Muscle layer of colon (tissue), 2 donors: ENCODE results near the gene EMC1.
"Not testable (repeated sequence)": the region's sequence is repeated elsewhere in the genome, so short reads cannot be mapped to it uniquely, and the experiment has no call there.

Experiments
- H3K27ac ChIP-seq: one replicate; pipeline ENCODE4 v1.7.0; 2013; ENCODE audit warnings: low read depth, mild to moderate bottlenecking, low read length, moderate library complexity
- H3K27me3 ChIP-seq, 2 donors: one replicate each; pipeline ENCODE4 v1.7.0; 2013; ENCODE audit warnings: low read length in 2 of 2, mild to moderate bottlenecking in 2 of 2; ENCODE audit not compliant: insufficient read depth in 2 of 2, control insufficient read depth in 1 of 2
- H3K36me3 ChIP-seq: one replicate; pipeline ENCODE4 v1.7.0; 2013; ENCODE audit warnings: mild to moderate bottlenecking, low read length; ENCODE audit not compliant: insufficient read depth
- H3K4me1 ChIP-seq: one replicate; pipeline ENCODE4 v1.7.0; 2013; ENCODE audit warnings: mild to moderate bottlenecking, low read length; ENCODE audit not compliant: insufficient read depth
- H3K4me3 ChIP-seq, 2 donors: one replicate each; pipeline ENCODE4 v1.7.0; 2013; ENCODE audit warnings: low read length in 2 of 2, low read depth in 1 of 2, mild to moderate bottlenecking in 1 of 2, moderate library complexity in 1 of 2
- H3K9ac ChIP-seq: one replicate; pipeline ENCODE4 v1.7.0; 2013; ENCODE audit warnings: low read length
- H3K9me3 ChIP-seq: one replicate; pipeline ENCODE4 v1.7.0; 2013; ENCODE audit warnings: mild to moderate bottlenecking, low read length
- donor health status: abdominal sarcoma.
- donor health status: Adenocarcinoma of cecum.

The EMC1 gene

GRCh38 chr1:19197845-19198244 is 53.5 kb downstream of the EMC1 start:
- no peak overlapping the region for H3K27ac ChIP-seq
- no peak overlapping the region for H3K4me3 ChIP-seq
- peaks cover 12% of the 10 kb centered on the region for H3K4me1 ChIP-seq
- H3K9me3 ChIP-seq, result no peaks in the 10 kb centered on the region
- peaks cover 75% of the 10 kb centered on the region for H3K36me3 ChIP-seq
- H3K27me3 ChIP-seq, result no peaks in the 10 kb centered on the region
- H3K9ac ChIP-seq, result no peak overlapping the region

GRCh38 chr1:19196331-19196730 is 55.0 kb downstream of the EMC1 start:
- Histone ChIP-seq H3K27ac (no peak overlapping the region), H3K4me3 (no peak overlapping the region), H3K36me3 (peaks cover 87% of the 10 kb centered on the region)

DNA sequence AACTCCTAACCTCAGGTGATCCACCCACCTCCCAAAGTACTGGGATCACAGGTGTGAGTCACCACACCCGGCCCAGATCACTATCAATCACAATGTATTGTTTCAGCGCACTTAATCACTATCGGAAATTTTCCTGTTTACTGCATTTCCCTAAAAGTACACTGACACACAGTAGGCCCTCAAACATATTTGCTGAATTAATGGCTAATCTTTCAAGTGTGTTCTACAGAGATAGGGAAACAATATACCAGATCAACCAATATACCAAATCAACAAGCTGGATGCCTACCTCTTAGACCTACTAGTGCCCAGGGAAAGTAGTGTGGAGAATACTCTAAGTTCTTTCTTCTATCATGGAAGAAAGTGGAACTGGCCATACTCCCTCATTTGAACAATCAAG is 58.3 kb downstream of the EMC1 start:
- Histone ChIP-seq H3K4me3 (no peak overlapping the region), H3K9me3 (no peaks in the 10 kb centered on the region), H3K9ac (no peak overlapping the region), H3K4me1 (no peaks in the 10 kb centered on the region), H3K27ac (no peak overlapping the region), H3K36me3 (peaks cover 71% of the 10 kb centered on the region), H3K27me3 (no peaks in the 10 kb centered on the region)

More at GRCh38 chr1:19196331-19196730, 55.0 kb downstream of the EMC1 start:
- H3K4me1 ChIP-seq, result peaks cover 7% of the 10 kb centered on the region
- no peaks in the 10 kb centered on the region for H3K9me3 ChIP-seq
- H3K27me3 ChIP-seq, result no peaks in the 10 kb centered on the region
- no peak overlapping the region for H3K9ac ChIP-seq

- no peak overlapping the region for H3K9ac ChIP-seq
- no peak overlapping the region for H3K27ac ChIP-seq
These were observed 59.5 kb downstream of the EMC1 start for GRCh38 chr1:19191811-19192210.

GRCh38 chr1:19190468-19190867 is 60.9 kb downstream of the EMC1 start:
- no peak overlapping the region for H3K4me3 ChIP-seq
- H3K27me3 ChIP-seq, result no peaks in the 10 kb centered on the region
- H3K36me3 ChIP-seq, result peaks cover 66% of the 10 kb centered on the region
- no peaks in the 10 kb centered on the region for H3K9me3 ChIP-seq
- no peaks in the 10 kb centered on the region for H3K4me1 ChIP-seq
- H3K9ac ChIP-seq, result no peak overlapping the region
- H3K27ac ChIP-seq, result no peak overlapping the region

More at GRCh38 chr1:19191811-19192210, 59.5 kb downstream of the EMC1 start:
- no peaks in the 10 kb centered on the region for H3K9me3 ChIP-seq
- H3K36me3 ChIP-seq, result peaks cover 66% of the 10 kb centered on the region
- H3K4me1 ChIP-seq, result no peaks in the 10 kb centered on the region
- no peaks in the 10 kb centered on the region for H3K27me3 ChIP-seq
- H3K4me3 ChIP-seq, result no peak overlapping the region

GRCh38 chr1:19189270-19189669 is 62.1 kb downstream of the EMC1 start:
- no peak overlapping the region for H3K9ac ChIP-seq
- H3K4me1 ChIP-seq, result no peaks in the 10 kb centered on the region
- no peak overlapping the region for H3K27ac ChIP-seq
- peaks cover 75% of the 10 kb centered on the region for H3K36me3 ChIP-seq
- no peak overlapping the region for H3K4me3 ChIP-seq
- no peaks in the 10 kb centered on the region for H3K9me3 ChIP-seq
- no peaks in the 10 kb centered on the region for H3K27me3 ChIP-seq

- Histone ChIP-seq H3K4me1 (no peaks in the 10 kb centered on the region), H3K27me3 (no peaks in the 10 kb centered on the region), H3K27ac (no peak overlapping the region), H3K36me3 (peaks cover 73% of the 10 kb centered on the region), H3K9me3 (no peaks in the 10 kb centered on the region), H3K9ac (no peak overlapping the region), H3K4me3 (no peak overlapping the region)
These were observed 63.5 kb downstream of the EMC1 start for GRCh38 chr1:19187852-19188251.

DNA sequence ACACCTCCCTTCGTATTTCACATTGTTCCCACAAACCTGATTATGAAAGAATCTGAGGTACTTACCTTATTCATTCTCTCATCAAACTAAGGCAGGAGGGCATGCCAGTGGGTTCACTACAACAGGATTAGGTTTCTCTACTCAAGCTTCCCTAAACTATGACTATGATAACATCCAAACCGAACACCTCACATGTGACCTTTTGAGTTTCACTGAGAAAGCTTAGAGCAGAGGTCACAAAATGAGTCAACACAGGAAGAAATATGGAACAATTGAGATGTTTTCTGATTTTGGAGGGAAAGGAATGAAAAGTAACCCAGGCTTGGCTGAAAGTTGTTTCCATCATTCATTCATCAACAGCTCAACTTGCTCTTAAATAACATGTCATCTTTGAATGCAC is 65.3 kb downstream of the EMC1 start:
- Histone ChIP-seq H3K27me3 (no peaks in the 10 kb centered on the region), H3K36me3 (peaks cover 72% of the 10 kb centered on the region), H3K9ac (no peak overlapping the region), H3K27ac (no peak overlapping the region), H3K4me1 (no peaks in the 10 kb centered on the region), H3K4me3 (no peak overlapping the region), H3K9me3 (no peaks in the 10 kb centered on the region)

DNA sequence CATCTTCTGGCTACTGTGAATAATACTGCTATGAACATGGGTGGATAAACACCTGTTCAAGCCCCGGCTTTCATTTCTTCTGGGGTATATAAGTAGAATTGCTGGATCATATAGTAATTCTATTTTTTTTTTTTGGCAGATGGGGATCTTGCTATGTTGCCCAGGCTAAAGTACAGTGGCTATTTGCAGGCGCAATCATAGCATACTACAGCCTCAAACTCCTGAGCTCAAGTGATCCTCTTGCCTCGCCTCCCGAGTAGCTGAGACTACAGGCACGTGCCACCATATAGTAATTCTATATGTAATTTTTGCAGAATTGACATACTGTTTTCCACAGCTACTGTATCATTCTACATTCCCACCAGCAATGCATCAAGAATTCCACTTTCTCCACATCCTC is 69.1 kb downstream of the EMC1 start:
- Histone ChIP-seq H3K36me3 (peaks cover 81% of the 10 kb centered on the region), H3K9ac (no peak overlapping the region), H3K27me3 (no peaks in the 10 kb centered on the region), H3K4me1 (no peaks in the 10 kb centered on the region), H3K4me3 (no peak overlapping the region), H3K27ac (no peak overlapping the region), H3K9me3 (no peaks in the 10 kb centered on the region)

GRCh38 chr1:19180265-19180657 is 71.1 kb downstream of the EMC1 start:
- H3K27ac ChIP-seq, H3K4me3 ChIP-seq, H3K4me1 ChIP-seq, H3K27me3 ChIP-seq, H3K9ac ChIP-seq, H3K9me3 ChIP-seq: not testable (repeated sequence)
- H3K36me3 ChIP-seq, result peaks cover 83% of the 10 kb centered on the region

- H3K4me3 ChIP-seq, result no peak overlapping the region
- no peaks in the 10 kb centered on the region for H3K4me1 ChIP-seq
- H3K9me3 ChIP-seq, result no peaks in the 10 kb centered on the region
- no peaks in the 10 kb centered on the region for H3K27me3 ChIP-seq
- H3K27ac ChIP-seq, result no peak overlapping the region
- H3K36me3 ChIP-seq, result peaks cover 83% of the 10 kb centered on the region
- H3K9ac ChIP-seq, result no peak overlapping the region
These were observed 71.6 kb downstream of the EMC1 start for GRCh38 chr1:19179597-19180264.

DNA sequence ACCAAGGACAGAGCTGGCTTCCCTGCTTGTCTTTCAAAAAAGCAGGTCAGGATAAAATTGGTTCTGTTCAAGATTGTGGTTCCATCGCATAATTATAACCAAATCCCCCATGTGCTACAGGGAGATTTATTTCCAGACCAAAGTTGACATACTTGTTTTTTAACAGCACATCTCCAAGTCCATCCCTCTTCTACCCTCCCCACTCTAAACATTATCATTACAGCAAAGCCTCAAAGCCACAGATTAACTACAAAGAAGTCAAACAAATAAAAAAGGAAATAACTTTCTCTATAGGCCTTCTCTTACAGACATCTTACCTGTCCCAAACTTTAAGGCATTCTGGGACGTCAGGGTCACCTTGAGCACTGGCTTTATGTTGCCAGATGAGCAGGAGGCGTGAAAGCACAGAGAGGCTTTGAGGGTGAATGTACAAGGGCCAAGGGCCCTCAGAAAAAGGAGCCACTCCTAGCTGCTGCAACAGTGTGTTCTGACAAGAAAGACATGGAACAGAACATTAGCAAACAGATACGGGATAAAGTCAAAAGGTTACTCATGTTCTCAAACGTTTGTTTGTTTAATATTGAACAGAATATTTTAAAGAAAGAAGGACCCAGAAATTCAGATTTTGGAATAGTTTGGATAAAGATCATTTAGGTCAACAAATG is 72.5 kb downstream of the EMC1 start:
- H3K27me3 ChIP-seq, result no peaks in the 10 kb centered on the region
- no peak overlapping the region for H3K9ac ChIP-seq
- no peak overlapping the region for H3K4me3 ChIP-seq
- no peak overlapping the region for H3K27ac ChIP-seq
- no peaks in the 10 kb centered on the region for H3K4me1 ChIP-seq
- H3K9me3 ChIP-seq, result no peaks in the 10 kb centered on the region
- H3K36me3 ChIP-seq, result peaks cover 84% of the 10 kb centered on the region
